ENCODE results near the gene MAPT.
A peak's percentile ranks its signal among the peaks of the same experiment; 100 is the strongest.

The MAPT gene

DNA sequence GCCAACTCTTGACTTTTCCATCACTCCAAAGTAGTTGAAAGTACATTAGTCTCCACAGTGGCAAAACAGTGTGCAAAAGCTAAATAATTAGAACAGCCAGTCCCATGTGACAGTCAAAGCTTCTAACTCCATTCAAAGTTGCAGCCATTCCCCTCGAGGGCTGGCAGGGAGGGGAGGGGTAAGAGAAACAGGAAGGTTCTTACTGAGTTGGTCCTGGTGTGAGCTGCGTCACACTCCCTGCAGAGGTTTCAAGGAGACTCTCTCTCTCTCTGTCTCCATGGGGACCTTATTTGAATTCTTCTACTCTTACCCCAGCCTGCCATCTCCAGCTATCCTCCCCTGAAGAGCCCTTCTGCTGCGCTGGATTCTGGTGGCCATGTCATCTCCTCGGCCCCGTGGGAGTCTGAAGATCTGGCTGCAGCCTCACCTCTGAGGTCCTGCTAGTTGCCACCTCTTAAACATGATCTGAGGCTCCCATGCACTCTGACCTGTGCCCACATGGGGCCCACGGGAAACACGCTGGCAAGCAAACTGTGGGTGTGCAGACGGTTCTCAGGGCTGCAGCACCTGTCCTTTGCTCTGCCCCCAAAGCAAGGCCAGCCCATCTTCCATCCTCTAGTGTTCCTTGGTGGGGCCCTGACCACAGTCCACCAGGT lies 81.4 kb downstream of the MAPT start:
- no peak for DNase-seq

DNA sequence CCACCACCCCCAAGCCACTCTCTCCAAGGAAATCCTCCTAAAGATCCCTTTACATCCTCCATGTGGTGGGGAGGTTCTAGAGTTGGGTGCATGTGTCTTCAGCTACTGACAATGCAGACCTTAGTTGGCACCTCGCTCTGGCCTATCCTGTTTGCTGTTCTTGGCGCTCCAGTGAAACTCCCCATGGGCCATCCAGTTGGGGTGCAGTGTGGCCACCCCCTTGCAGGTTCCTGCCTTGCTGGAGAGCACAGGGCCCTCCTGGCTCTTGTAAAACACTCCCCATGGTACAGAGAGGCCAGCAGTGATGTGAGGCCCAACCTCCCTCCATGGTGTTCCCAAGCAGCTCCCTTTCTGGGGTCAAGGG lies 82.0 kb downstream of the MAPT start:
- no peak for DNase-seq

- DNase-seq, result peak; percentile 21
Measured at GRCh38 chr17:45976755-45977505, 82.6 kb downstream of the MAPT start.

DNA sequence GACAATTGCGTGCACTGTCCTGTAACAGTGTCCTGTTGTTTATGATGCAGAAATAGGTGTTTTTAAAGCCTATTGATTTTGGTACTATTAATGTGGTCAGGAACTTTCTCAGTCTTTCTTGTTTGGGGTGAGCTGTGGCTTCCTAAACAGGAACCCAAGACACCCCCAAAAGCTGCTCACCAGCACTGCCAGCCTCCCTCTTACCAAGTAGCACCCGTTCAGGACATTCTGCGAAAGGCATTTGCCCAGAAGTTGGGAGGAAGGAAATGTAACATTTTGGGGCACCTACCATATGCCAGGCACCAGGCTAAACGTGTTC lies 83.1 kb downstream of the MAPT start:
- DNase-seq, result no peak

- DNase-seq, result no peak
Measured at GRCh38 chr17:45977976-45978626, 83.7 kb downstream of the MAPT start.

GRCh38 chr17:45979137-45979536 lies 84.8 kb downstream of the MAPT start:
- no peak for DNase-seq

GRCh38 chr17:45980855-45981254 lies 86.5 kb downstream of the MAPT start:
- DNase-seq, result no peak

GRCh38 chr17:45981306-45981705 lies 87.0 kb downstream of the MAPT start:
- DNase-seq, result no peak

DNA sequence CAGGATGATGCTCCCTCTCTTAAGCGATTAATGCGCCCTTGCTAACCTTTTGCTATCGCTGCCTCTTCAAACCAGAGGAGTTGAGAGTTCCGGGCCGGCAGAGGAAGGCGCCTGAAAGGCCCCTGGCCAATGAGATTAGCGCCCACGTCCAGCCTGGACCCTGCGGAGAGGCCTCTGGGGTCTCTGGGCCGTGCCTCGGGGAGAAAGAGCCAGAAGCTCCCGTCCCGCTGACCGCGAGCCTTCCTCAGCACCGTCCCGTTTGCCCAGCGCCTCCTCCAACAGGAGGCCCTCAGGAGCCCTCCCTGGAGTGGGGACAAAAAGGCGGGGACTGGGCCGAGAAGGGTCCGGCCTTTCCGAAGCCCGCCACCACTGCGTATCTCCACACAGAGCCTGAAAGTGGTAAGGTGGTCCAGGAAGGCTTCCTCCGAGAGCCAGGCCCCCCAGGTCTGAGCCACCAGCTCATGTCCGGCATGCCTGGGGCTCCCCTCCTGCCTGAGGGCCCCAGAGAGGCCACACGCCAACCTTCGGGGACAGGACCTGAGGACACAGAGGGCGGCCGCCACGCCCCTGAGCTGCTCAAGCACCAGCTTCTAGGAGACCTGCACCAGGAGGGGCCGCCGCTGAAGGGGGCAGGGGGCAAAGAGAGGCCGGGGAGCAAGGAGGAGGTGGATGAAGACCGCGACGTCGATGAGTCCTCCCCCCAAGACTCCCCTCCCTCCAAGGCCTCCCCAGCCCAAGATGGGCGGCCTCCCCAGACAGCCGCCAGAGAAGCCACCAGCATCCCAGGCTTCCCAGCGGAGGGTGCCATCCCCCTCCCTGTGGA lies 88.6 kb downstream of the MAPT start:
- no peak for DNase-seq

GRCh38 chr17:45983614-45984310 lies 89.4 kb downstream of the MAPT start:
- no peak for DNase-seq

DNA sequence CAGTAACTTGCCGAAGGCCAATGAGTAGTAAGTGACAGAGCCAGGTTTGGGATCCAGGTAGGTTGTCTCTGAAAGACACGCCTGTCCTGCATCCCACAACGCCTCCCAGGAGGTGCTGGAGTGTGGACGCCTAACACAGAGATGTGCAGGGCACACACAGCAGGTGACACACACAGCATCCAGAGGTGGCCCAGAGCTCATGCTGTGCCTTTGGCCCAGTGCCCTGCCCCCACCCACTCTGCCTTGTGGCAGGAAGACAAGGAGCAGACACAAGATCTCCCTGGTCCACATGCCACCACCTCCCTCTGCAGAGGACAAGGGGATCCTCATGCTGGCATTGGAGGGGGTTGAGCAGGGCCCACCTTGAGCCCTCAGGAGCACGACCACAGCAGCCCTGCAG lies 90.0 kb downstream of the MAPT start:
- DNase-seq, result no peak

DNA sequence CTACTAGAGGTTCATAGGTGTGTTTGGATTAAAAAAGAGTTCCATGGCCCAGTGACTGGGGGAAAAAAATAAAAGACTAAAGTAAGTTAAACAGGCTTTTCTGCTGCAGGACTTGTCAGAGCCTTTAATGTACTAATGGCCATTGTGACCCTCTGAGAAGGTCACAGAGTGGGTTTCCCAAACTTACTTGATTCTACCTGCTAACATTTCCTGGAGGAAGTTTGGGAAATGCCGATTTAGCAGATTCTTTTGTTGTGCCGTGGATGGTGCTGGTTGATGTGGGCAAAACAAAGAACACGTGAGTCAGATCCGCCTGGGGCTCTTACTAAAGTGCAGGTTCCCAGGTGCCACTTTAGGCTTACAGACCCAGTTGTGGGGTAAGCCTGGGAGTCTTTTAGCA lies 91.1 kb downstream of the MAPT start:
- no peak for DNase-seq

GRCh38 chr17:45986056-45986455 lies 91.7 kb downstream of the MAPT start:
- no peak for DNase-seq

DNA sequence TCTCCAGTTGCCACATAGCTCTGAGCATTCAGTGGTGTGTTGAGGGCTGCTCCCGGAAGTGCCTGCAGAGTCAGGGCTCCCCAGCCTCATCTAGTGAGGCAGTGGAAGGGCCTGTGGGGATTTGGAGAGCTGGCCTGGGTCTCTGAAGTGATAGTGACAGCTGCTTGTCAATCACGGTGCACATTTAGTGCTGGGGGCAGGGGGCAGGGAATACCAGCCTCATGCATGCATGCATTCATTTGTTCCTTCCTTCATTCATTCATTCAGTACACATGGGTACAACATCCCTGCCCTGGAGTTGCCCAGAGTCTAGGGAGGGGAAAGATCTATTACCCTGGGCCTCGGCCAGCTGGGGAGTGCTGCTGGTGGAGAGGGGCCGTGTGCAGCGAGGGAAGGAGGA lies 93.4 kb downstream of the MAPT start:
- no peak for DNase-seq

GRCh38 chr17:45989759-45990158 lies 95.4 kb downstream of the MAPT start:
- no peak for DNase-seq

DNA sequence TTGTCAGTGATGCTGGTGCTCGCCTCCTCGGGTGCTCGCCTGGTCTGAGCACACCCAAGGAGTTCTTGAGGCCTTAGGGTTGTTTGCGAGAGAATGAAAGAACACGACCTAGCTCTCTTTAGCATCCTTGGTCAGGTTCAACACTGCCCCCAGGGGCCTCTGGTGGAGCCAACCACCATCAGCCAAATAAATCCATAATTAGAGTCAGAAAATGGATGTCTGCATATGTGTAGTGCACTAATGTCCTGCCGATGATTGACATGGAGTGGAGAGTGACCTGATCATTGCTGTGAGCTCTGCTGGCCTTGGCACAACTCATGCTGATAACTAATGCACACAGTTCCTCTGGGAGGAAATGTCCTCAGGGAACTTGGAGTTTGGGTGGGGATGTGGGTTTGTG lies 96.5 kb downstream of the MAPT start:
- no peak for DNase-seq

DNA sequence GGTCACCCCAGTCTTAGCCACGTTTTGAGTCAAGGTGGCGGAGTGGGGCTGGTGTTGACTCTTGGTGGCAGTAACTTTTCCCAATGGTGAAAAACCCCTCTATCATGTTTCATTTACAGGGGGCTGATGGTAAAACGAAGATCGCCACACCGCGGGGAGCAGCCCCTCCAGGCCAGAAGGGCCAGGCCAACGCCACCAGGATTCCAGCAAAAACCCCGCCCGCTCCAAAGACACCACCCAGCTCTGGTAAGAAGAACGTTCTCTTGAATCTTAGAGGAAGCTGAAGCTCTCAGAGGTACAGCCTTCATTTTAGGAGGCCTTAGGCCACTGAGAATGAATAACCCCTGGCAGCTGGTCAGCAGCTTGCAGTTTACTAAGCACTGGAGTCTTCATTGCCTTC lies 97.0 kb downstream of the MAPT start:
- DNase-seq, result no peak

DNA sequence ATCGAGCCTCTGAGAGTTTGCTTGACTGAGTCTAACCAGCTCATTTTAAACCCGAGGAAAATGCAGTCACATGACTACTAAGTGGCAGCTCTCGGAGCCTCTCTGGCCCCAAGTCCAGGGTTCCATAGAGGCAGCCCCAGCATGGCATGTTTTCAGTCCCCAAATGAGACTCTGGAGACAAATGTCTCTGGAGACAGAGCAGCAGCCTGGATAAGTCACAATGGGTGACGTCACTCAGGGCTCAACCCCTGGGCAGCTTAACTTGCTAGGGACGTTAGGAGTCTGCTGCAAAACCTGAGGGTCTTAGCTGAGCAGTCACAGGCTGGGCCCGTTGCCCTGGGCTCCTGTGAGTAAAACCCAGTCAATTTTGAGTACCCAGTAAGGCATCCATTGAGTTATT lies 97.8 kb downstream of the MAPT start:
- no peak for DNase-seq

- no peak for DNase-seq
Measured at GRCh38 chr17:45992904-45993303, 98.5 kb downstream of the MAPT start.

DNA sequence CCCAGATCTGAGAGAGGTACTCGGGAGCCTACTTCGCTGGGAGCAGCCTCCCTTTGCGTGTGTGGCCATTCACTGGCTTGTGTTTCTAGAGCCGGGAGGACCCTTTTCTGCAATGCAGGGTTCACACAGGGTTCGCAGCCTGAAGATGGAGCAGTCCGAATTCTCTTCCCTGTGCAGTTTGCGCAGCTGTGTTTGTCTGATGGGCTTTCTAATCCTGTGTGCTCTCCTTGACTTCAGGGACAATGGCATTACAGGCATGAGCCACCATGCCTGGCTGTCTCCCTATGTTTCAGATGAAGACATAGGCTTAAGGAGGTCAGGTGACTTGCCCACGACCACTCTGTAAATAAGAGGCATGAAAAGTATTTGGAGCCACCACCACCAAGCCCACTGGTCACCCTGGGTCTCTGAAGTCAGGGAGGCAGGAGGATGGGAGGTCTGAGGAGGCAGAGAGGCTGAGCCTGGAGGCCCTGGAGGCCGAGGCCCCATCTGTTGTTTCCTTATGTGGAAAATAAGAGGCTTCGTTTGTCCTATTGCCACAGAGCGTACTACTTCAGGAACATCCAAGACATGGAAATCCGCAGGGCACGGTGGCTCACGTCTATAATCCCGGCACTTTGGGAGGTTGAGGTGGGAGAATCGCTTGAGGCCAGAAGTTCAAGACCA lies 99.7 kb downstream of the MAPT start:
- no peak for DNase-seq

- DNase-seq, result no peak
Measured at GRCh38 chr17:45994987-45995386, 100.6 kb downstream of the MAPT start.

GRCh38 chr17:45995627-45996270 lies 101.4 kb downstream of the MAPT start:
- no peak for DNase-seq

Measured in EL (cell line).